Measurements from ENCODE around the gene CDX1.

- TF ChIP-seq CTCF (conservative IDR thresholded peaks at IDR 0.05; ENCODE audit: low read depth, low read length) = no peak
- TF ChIP-seq EZH2phosphoT487 (IDR thresholded peaks at IDR 0.05; ENCODE audit: borderline replicate concordance, low read length) = no peak
These were observed 44.1 kb downstream of the CDX1 start for GRCh38 chr5:150210644-150211043.
